Left lung (tissue), 10 donors: ENCODE results near the gene BAIAP2. TPM values are rescaled to one million over a fixed set of nuclear protein-coding genes. Genes with fewer than 3 reads are reported as not detected.

Source experiments
- ATAC-seq: fragments of 200-7000 bp; cut with Tn5 transposase; one replicate; pipeline ENCODE4 v1.9.1; 2020; ENCODE audit warnings: moderate library complexity
- DNase-seq, 4 donors: peaks; one replicate each; pipeline ENCODE4 v3.0.0-alpha.2; 2013 to 2020
- H3K27ac ChIP-seq, 2 donors: fragments of 200-600 bp; sonication (generic) in 1 of 2; one replicate each; pipeline versions ENCODE4 v1.5.0 to v1.8.0; 2020 to 2021
- H3K27me3 ChIP-seq, 2 donors: fragments of 200-600 bp; sonication (generic) in 1 of 2; one replicate each; pipeline versions ENCODE4 v1.5.0 to v1.8.0; 2020 to 2021
- H3K36me3 ChIP-seq, 2 donors: fragments of 200-600 bp; sonication (generic) in 1 of 2; one replicate each; pipeline versions ENCODE4 v1.5.0 to v1.8.0; 2020 to 2021
- H3K4me1 ChIP-seq, 2 donors: fragments of 200-600 bp; one replicate each; pipeline ENCODE4 v1.8.0; 2021
- H3K4me3 ChIP-seq, 2 donors: fragments of 200-600 bp; sonication (generic) in 1 of 2; one replicate each; pipeline versions ENCODE4 v1.5.0 to v1.8.0; 2020 to 2021; ENCODE audit warnings: mild to moderate bottlenecking in 1 of 2
- H3K9me3 ChIP-seq, 2 donors: fragments of 200-600 bp; sonication (generic) in 1 of 2; one replicate each; pipeline versions ENCODE4 v1.5.0 to v1.8.0; 2020 to 2021
- CTCF ChIP-seq, 2 donors: fragments of 200-600 bp; sonication (generic) in 1 of 2; IDR thresholded peaks; one replicate each; pipeline versions ENCODE4 v1.5.0 to v1.8.0; 2021; ENCODE audit warnings: antibody characterized with exemption in 2 of 2
- intact Hi-C, 2 donors: fragments of 100-400 bp; cut with DNase I; formaldehyde crosslinking; loops; one replicate each; pipeline versions ENCODE4 v1.11.2 to v1.14.2; 2022
- polyA plus RNA-seq, 6 donors: library from polyadenylated mRNA; unstranded; fragments of 120-200 nt; gene quantifications; one replicate each; pipeline ENCODE4 v1.2.1, GENCODE V29; 2013; ENCODE audit not compliant: insufficient read length in 6 of 6
- total RNA-seq, 2 donors: library from RNA; stranded (reverse); fragmentation: NEBNext Ultra II Directional; extraction: Animal tissue kit (Norgen Biotek cat#: 25700); gene quantifications; one replicate each; pipeline ENCODE4 v1.2.1, GENCODE V29; 2021
- donor health status: DM: no; HTN: yes; CAD: no.
- donor health status: DM: no; HTN: no; CAD: no.

BAIAP2 gene
- total and polyA plus RNA-seq, 8 donors, result 40.9 to 135 (median 52.6) TPM

GRCh38 chr17:81162491-81162890 lies 127.5 kb downstream of the BAIAP2 start:
- peaks cover 18 to 42% of the 10 kb centered on the region in 2 donors for H3K27me3 ChIP-seq
- no peaks in the 10 kb centered on the region for H3K36me3 ChIP-seq
- peaks cover 0 to 33% of the 10 kb centered on the region in 2 donors for H3K4me1 ChIP-seq
- intact Hi-C loops, result no loop called here
- DNase-seq (peak in 1 of 4 donors; percentile 69), ATAC-seq (no peak)
- no peak overlapping the region for H3K4me3 ChIP-seq
- TF ChIP-seq CTCF (IDR thresholded peaks at IDR 0.05), result no peak
- no peaks in the 10 kb centered on the region for H3K9me3 ChIP-seq
- H3K27ac ChIP-seq, result no peak overlapping the region

GRCh38 chr17:81163051-81163695 lies 128.2 kb downstream of the BAIAP2 start:
- Histone ChIP-seq H3K4me3 (no peak overlapping the region), H3K27me3 (peaks cover 18 to 49% of the 10 kb centered on the region in 2 donors), H3K27ac (no peak overlapping the region), H3K9me3 (no peaks in the 10 kb centered on the region), H3K4me1 (peaks cover 0 to 33% of the 10 kb centered on the region in 2 donors), H3K36me3 (no peaks in the 10 kb centered on the region)
- no peak for ATAC-seq
- no peak for TF ChIP-seq CTCF (IDR thresholded peaks at IDR 0.05)
- DNase-seq, result peak in 1 of 4 donors; percentile 69
- intact Hi-C loops, result no loop called here

- H3K27me3 ChIP-seq, result peaks cover 18 to 53% of the 10 kb centered on the region in 2 donors
- H3K27ac ChIP-seq, result no peak overlapping the region
- DNase-seq (peak in 1 of 4 donors; percentile 63), ATAC-seq (no peak)
- H3K4me3 ChIP-seq, result no peak overlapping the region
- no peaks in the 10 kb centered on the region for H3K9me3 ChIP-seq
- TF ChIP-seq CTCF (IDR thresholded peaks at IDR 0.05), result no peak
- peaks cover 0 to 28% of the 10 kb centered on the region in 2 donors for H3K4me1 ChIP-seq
- H3K36me3 ChIP-seq, result no peaks in the 10 kb centered on the region
- intact Hi-C loops, result no loop called here
Measured at GRCh38 chr17:81163703-81164370, 128.9 kb downstream of the BAIAP2 start.

DNA sequence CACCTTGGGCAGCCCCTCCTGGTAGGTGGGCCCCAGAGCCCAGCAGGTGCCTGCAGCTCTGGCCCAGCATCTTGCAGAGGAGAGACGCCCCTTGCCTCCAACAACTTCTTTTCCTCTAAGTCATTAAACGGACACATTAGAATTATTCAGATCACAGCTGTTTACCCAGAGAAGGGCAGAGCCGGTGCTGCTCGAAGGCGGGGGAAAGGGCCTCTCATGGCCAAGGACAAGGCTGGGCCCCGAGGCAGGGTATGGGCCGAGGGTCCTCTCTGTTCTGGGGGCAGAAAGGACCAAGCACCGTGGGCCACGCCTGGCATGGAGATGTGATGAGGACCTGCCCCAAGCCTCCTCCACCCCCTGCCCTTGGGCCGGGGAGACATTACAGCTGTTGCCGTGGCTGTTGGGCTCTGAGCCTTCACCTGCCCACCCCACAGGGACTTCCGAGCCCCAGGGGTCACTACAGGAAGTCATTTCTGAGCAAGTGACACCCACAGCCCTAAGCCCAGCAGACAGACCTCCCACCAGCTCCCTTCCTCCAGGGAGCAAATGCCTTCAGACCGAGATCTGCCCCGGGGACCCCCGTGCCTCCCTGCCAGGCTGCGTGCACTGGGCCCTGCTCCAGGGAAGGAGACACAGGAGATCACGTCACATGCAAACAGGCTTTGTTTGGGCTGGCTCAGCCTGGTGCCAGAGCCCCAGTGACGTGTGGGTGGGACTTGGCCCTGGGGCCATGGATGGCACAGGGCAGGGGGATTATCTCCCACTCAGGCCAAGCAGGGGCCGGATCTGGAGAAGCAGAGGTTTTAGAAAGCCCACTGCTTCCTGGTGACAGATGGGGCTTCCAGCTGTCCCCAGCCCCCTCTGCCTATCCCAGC lies 129.7 kb downstream of the BAIAP2 start:
- peaks cover 0 to 21% of the 10 kb centered on the region in 2 donors for H3K4me1 ChIP-seq
- intact Hi-C loops, result no loop called here
- ATAC-seq (no peak), DNase-seq (peak in 2 of 4 donors; percentile 42 to 59)
- no peak for TF ChIP-seq CTCF (IDR thresholded peaks at IDR 0.05)
- H3K9me3 ChIP-seq, result no peaks in the 10 kb centered on the region
- H3K4me3 ChIP-seq, result no peak overlapping the region
- no peaks in the 10 kb centered on the region for H3K36me3 ChIP-seq
- no peak overlapping the region for H3K27ac ChIP-seq
- H3K27me3 ChIP-seq, result peaks cover 18 to 53% of the 10 kb centered on the region in 2 donors
